IMR-90 (cell line): ENCODE data around the gene BLZF1. TPM values are rescaled to one million over a fixed set of nuclear protein-coding genes. Genes with fewer than 3 reads are reported as not detected.

Experiments
- ATAC-seq: fragments of 200-7000 bp; cut with Tn5 transposase; 2 replicates; pipeline ENCODE4 v1.9.1; 2020; ENCODE audit warnings: low read depth, mild to moderate bottlenecking, moderate library complexity
- BruUV-seq: library from RNA; stranded (reverse); fragments of 400-500 nt; replicated peaks from 2 replicates; lab custom pipeline; 2021; lab: Mats Ljungman, UMichigan
- CTCF ChIA-PET: fragments of 300-600 bp; formaldehyde crosslinking; extraction: SDS; loops from one replicate; lab custom pipeline; 2021; ENCODE audit warnings: antibody characterized with exemption; lab: Yijun Ruan, JAX
- POLR2A ChIA-PET: fragments of 300-600 bp; sonication (Branson Sonifier 250); formaldehyde crosslinking; loops from one replicate; lab custom pipeline; 2022; ENCODE audit warnings: antibody characterized with exemption; ENCODE audit not compliant: unreplicated experiment; lab: Charles Lee
- DNase-seq: peaks from one replicate; pipeline ENCODE4 v3.0.0; 2013
- H2AFZ ChIP-seq: replicated peaks from 2 replicates; pipeline ENCODE3; 2013; ENCODE audit warnings: low read length, mild to moderate bottlenecking; ENCODE audit not compliant: poor library complexity
- H2AK5ac ChIP-seq: 2 replicates; pipeline ENCODE4 v1.6.1; 2013; ENCODE audit warnings: low read depth, low read length, inconsistent platforms
- H2AK9ac ChIP-seq: replicated peaks from 2 replicates; pipeline ENCODE3; 2013; ENCODE audit warnings: mild to moderate bottlenecking, low read depth, low read length, moderate library complexity; ENCODE audit not compliant: poor library complexity
- H2BK120ac ChIP-seq: 2 replicates; pipeline ENCODE4 v1.6.1; 2013; ENCODE audit warnings: low read depth, low read length, inconsistent platforms
- H2BK15ac ChIP-seq: 3 replicates; pipeline ENCODE4 v1.6.1; 2013; ENCODE audit warnings: low read depth, low read length, inconsistent platforms
- H2BK20ac ChIP-seq: 2 replicates; pipeline ENCODE4 v1.6.1; 2013; ENCODE audit warnings: low read depth, mild to moderate bottlenecking, inconsistent platforms, low read length, moderate library complexity
- H2BK5ac ChIP-seq: 2 replicates; pipeline ENCODE4 v1.6.1; 2013; ENCODE audit warnings: mild to moderate bottlenecking, low read depth, low read length, inconsistent platforms; ENCODE audit not compliant: poor library complexity, severe bottlenecking
- H3K14ac ChIP-seq: replicated peaks from 2 replicates; pipeline ENCODE4 v1.6.1; 2013; ENCODE audit warnings: low read depth, low read length, inconsistent platforms
- H3K18ac ChIP-seq: 2 replicates; pipeline ENCODE4 v1.6.1; 2013; ENCODE audit warnings: low read depth, low read length, control low read depth
- H3K23ac ChIP-seq: 2 replicates; pipeline ENCODE4 v1.6.1; 2013; ENCODE audit warnings: low read depth, low read length, inconsistent platforms
- H3K27ac ChIP-seq: 2 replicates; pipeline ENCODE4 v1.5.1; 2013; ENCODE audit warnings: mild to moderate bottlenecking, control low read depth, low read length; ENCODE audit not compliant: insufficient read depth
- H3K27me3 ChIP-seq: 2 replicates; pipeline ENCODE4 v1.6.1; 2013; ENCODE audit warnings: low read length; ENCODE audit not compliant: control insufficient read depth, insufficient read depth
- H3K36me3 ChIP-seq: 2 replicates; pipeline ENCODE4 v1.6.1; 2013; ENCODE audit warnings: low read length, mixed read lengths; ENCODE audit not compliant: control insufficient read depth, insufficient read depth
- H3K4ac ChIP-seq: 2 replicates; pipeline ENCODE4 v1.6.1; 2013; ENCODE audit warnings: low read depth, low read length, inconsistent platforms
- H3K4me1 ChIP-seq: 2 replicates; pipeline ENCODE4 v1.6.1; 2013; ENCODE audit warnings: low read length, mixed read lengths; ENCODE audit not compliant: control insufficient read depth, insufficient read depth
- H3K4me2 ChIP-seq: 2 replicates; pipeline ENCODE4 v1.6.1; 2013; ENCODE audit warnings: low read depth, mild to moderate bottlenecking, control low read depth, low read length, moderate library complexity
- H3K4me3 ChIP-seq: 2 replicates; pipeline ENCODE4 v1.5.1; 2013; ENCODE audit warnings: low read depth, mild to moderate bottlenecking, control low read depth, low read length, moderate library complexity; ENCODE audit not compliant: insufficient read depth
- H3K56ac ChIP-seq: 2 replicates; pipeline ENCODE4 v1.6.1; 2013; ENCODE audit warnings: low read length, inconsistent platforms; ENCODE audit not compliant: insufficient read depth; ENCODE audit errors: extremely low read depth
- H3K79me1 ChIP-seq, 2 experiments: 2 replicates each; pipeline ENCODE4 v1.6.1; 2013; ENCODE audit warnings: low read length in 2 of 2, inconsistent platforms in 1 of 2, low read depth in 1 of 2
- H3K9ac ChIP-seq: 2 replicates; pipeline ENCODE4 v1.6.1; 2013; ENCODE audit warnings: low read depth, low read length, control low read depth
- H3K9me1 ChIP-seq: 2 replicates; pipeline ENCODE4 v1.6.1; 2013; ENCODE audit warnings: low read length, inconsistent platforms; ENCODE audit not compliant: insufficient read depth
- H3K9me3 ChIP-seq: 2 replicates; pipeline ENCODE4 v1.6.1; 2013; ENCODE audit warnings: low read length; ENCODE audit not compliant: control insufficient read depth, insufficient read depth
- H4K20me1 ChIP-seq: 2 replicates; pipeline ENCODE4 v1.6.1; 2013; ENCODE audit warnings: low read length, inconsistent platforms; ENCODE audit not compliant: insufficient read depth
- H4K5ac ChIP-seq: 2 replicates; pipeline ENCODE4 v1.6.1; 2013; ENCODE audit warnings: mild to moderate bottlenecking, low read depth, low read length, control low read depth
- H4K8ac ChIP-seq, 2 experiments: 2 replicates each; pipeline ENCODE4 v1.6.1; 2013; ENCODE audit warnings: low read depth in 2 of 2, low read length in 2 of 2, control low read depth in 1 of 2, inconsistent platforms in 1 of 2
- H4K91ac ChIP-seq: 2 replicates; pipeline ENCODE4 v1.6.1; 2013; ENCODE audit warnings: low read depth, low read length, inconsistent platforms; ENCODE audit not compliant: insufficient read depth
- BHLHE40 ChIP-seq: fragments of 150-350 bp; IDR thresholded peaks from 2 replicates; pipeline ENCODE4 v1.6.1; 2016; ENCODE audit warnings: mild to moderate bottlenecking, low read depth, low read length
- CEBPB ChIP-seq: IDR thresholded peaks from 2 replicates; pipeline ENCODE4 v1.6.1; 2012; ENCODE audit warnings: low read depth, low read length, improper control_type of control experiment
- CHD1 ChIP-seq: IDR thresholded peaks from 2 replicates; pipeline ENCODE4 v1.6.1; 2012; ENCODE audit warnings: low read depth, low read length, improper control_type of control experiment
- FOS ChIP-seq: fragments of 150-350 bp; IDR thresholded peaks from 2 replicates; pipeline ENCODE4 v1.6.1; 2016; ENCODE audit warnings: low read depth, low read length
- MAFK ChIP-seq: IDR thresholded peaks from 2 replicates; pipeline ENCODE4 v1.6.1; 2012; ENCODE audit warnings: low read depth, low read length, improper control_type of control experiment
- MAZ ChIP-seq: IDR thresholded peaks from 2 replicates; pipeline ENCODE4 v1.6.1; 2012; ENCODE audit warnings: low read depth, mild to moderate bottlenecking, low read length, improper control_type of control experiment, moderate library complexity, borderline replicate concordance
- MXI1 ChIP-seq: IDR thresholded peaks from 2 replicates; pipeline ENCODE4 v1.6.1; 2012; ENCODE audit warnings: low read depth, mild to moderate bottlenecking, low read length, moderate library complexity, borderline replicate concordance
- NFE2L2 ChIP-seq: fragments of 150-350 bp; IDR thresholded peaks from 2 replicates; pipeline ENCODE4 v1.6.1; 2016; ENCODE audit warnings: low read depth, mild to moderate bottlenecking, low read length
- POLR2A ChIP-seq: IDR thresholded peaks from 2 replicates; pipeline ENCODE4 v1.6.1; 2012; ENCODE audit warnings: mild to moderate bottlenecking, low read depth, low read length
- RAD21 ChIP-seq: IDR thresholded peaks from 2 replicates; pipeline ENCODE4 v1.6.1; 2012; ENCODE audit warnings: low read length, improper control_type of control experiment
- RCOR1 ChIP-seq: IDR thresholded peaks from 2 replicates; pipeline ENCODE4 v1.6.1; 2012; ENCODE audit warnings: mild to moderate bottlenecking, low read length, improper control_type of control experiment; ENCODE audit not compliant: insufficient replicate concordance
- RFX5 ChIP-seq: IDR thresholded peaks from 2 replicates; pipeline ENCODE4 v1.8.0; 2012; ENCODE audit warnings: low read depth, mild to moderate bottlenecking, low read length, moderate library complexity
- SMC3 ChIP-seq: fragments of 150-350 bp; IDR thresholded peaks from 2 replicates; pipeline ENCODE4 v1.6.1; 2016; ENCODE audit warnings: low read depth, mild to moderate bottlenecking, antibody characterized with exemption, low read length, moderate library complexity
- WGBS, 2 experiments: methylation state at CpG; one replicate each; pipeline versions ENCODE4 v1.1.5 to v1.1.7; 2013; ENCODE audit warnings: missing lambda C conversion rate in 2 of 2; ENCODE audit not compliant: insufficient read length in 1 of 2; ENCODE audit errors: extremely low coverage in 2 of 2; 5-methylcytosine and 5-hydroxymethylcytosine counted together
- dilution Hi-C: fragments of 300-500 bp; cut with HindIII; formaldehyde crosslinking; loops from one replicate; pipeline ENCODE4 v1.14.3; 2018; ENCODE audit warnings: low sequenced_read_pairs; ENCODE audit not compliant: unreplicated experiment
- in situ Hi-C: fragments of 300-500 bp; cut with MboI; formaldehyde crosslinking; loops from 3 replicates; pipeline ENCODE4 v1.14.3; 2019; ENCODE audit warnings: low sequenced_read_pairs, inconsistent platforms, mixed read lengths
- intact Hi-C: fragments of 100-400 bp; cut with micrococcal nuclease; formaldehyde crosslinking; loops from 2 replicates; pipeline ENCODE4 v1.10.0; 2022
- polyA plus RNA-seq, 3 experiments: library from polyadenylated mRNA; depleted of rRNA; stranded (reverse); fragments of >200 nt; gene quantifications; 2 replicates each; pipeline ENCODE4 v1.2.3, GENCODE V29; 2012; ENCODE audit warnings: low replicate concordance in 1 of 3
- total RNA-seq: library from RNA; depleted of rRNA; stranded (reverse); fragments of >200 nt; gene quantifications from 2 replicates; pipeline ENCODE4 v1.2.3, GENCODE V29; 2012
- TF ChIP-seq, protein P1 (sequence below): fragments of 150-350 bp; IDR thresholded peaks from 2 replicates; pipeline ENCODE4 v1.6.1; 2017; ENCODE audit warnings: mild to moderate bottlenecking, antibody characterized with exemption, low read length, low read depth
- TF ChIP-seq, protein P2 (sequence below): fragments of 150-350 bp; IDR thresholded peaks from 2 replicates; pipeline ENCODE4 v1.6.1; 2016; ENCODE audit warnings: low read depth, mild to moderate bottlenecking, low read length, moderate library complexity, borderline replicate concordance

The BLZF1 gene
- total and polyA plus RNA-seq, 2 of the 4 experiments (the other 2 are of a cell fraction): 14.2 to 24.2 TPM

DNA sequence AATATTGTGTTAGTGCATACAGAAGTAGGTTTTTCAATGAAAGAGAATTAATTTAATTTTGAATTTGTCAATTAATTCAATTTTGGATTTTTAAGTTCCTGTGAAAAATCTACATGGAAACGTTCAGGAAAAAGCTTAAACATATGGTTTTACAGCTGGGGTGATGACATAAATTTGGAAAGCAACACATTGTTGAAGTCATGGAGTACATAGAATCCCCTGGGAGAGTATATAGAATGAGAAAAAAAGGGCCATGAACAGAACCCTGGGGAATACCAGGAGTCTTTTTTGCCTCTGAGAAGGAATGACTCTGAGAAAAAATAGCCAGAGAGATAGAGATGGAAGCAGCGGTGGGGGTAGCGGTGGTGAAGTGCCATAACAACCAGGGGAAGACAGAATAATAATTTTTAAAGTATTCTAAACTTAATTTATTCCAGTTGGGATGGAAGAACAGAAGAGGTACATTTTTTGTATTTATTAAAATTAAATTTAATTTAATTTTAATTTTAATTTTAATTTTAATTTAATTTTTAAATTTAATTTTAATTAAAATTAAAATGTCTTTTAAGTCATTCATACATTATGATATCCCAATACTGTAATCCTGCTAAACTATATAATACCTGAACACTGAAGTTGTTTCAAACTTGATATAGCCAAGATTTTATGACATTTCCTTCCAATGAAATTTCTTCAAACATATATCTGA is 49.3 kb upstream of the BLZF1 start:
- Histone ChIP-seq H4K8ac (no peak overlapping the region), H3K4me2 (no peak overlapping the region), H4K20me1 (no peaks in the 10 kb centered on the region), H2BK5ac (no peak overlapping the region), H3K4me1 (no peaks in the 10 kb centered on the region), H3K79me1 (no peaks in the 10 kb centered on the region), H3K4ac (no peak overlapping the region), H3K9ac (no peak overlapping the region), H3K36me3 (no peaks in the 10 kb centered on the region), H2AK5ac (no peak overlapping the region), H2BK15ac (no peak overlapping the region), H3K23ac (no peak overlapping the region), H3K56ac (no peak overlapping the region), H4K5ac (no peak overlapping the region), H4K91ac (no peak overlapping the region), H3K18ac (no peak overlapping the region), H3K4me3 (no peak overlapping the region), H3K9me3 (no peaks in the 10 kb centered on the region), H2BK120ac (no peak overlapping the region), H3K9me1 (no peaks in the 10 kb centered on the region), H2AK9ac (no peak overlapping the region), H2AFZ (no peak overlapping the region), H3K14ac (no peak overlapping the region), H3K27me3 (no peaks in the 10 kb centered on the region), H3K27ac (no peak overlapping the region), H2BK20ac (no peak overlapping the region)
- no peak for TF ChIP-seq FOS
- no peak for TF ChIP-seq BHLHE40
- TF ChIP-seq POLR2A: no peak
- TF ChIP-seq, protein P1, sequence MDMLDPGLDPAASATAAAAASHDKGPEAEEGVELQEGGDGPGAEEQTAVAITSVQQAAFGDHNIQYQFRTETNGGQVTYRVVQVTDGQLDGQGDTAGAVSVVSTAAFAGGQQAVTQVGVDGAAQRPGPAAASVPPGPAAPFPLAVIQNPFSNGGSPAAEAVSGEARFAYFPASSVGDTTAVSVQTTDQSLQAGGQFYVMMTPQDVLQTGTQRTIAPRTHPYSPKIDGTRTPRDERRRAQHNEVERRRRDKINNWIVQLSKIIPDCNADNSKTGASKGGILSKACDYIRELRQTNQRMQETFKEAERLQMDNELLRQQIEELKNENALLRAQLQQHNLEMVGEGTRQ: no peak
- no peak for TF ChIP-seq RAD21
- TF ChIP-seq, protein P2, sequence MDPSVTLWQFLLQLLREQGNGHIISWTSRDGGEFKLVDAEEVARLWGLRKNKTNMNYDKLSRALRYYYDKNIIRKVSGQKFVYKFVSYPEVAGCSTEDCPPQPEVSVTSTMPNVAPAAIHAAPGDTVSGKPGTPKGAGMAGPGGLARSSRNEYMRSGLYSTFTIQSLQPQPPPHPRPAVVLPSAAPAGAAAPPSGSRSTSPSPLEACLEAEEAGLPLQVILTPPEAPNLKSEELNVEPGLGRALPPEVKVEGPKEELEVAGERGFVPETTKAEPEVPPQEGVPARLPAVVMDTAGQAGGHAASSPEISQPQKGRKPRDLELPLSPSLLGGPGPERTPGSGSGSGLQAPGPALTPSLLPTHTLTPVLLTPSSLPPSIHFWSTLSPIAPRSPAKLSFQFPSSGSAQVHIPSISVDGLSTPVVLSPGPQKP: no peak
- no peak for TF ChIP-seq CEBPB
- TF ChIP-seq MAZ: no peak
- no peak for TF ChIP-seq RFX5
- no peak for TF ChIP-seq CHD1
- no peak for TF ChIP-seq MAFK
- TF ChIP-seq SMC3: no peak
- TF ChIP-seq RCOR1: no peak
- no peak for TF ChIP-seq MXI1
- TF ChIP-seq NFE2L2: no peak
- intact Hi-C loops (no loop called here), dilution Hi-C loops (no loop called here), in situ Hi-C loops (no loop called here)
- ChIA-PET CTCF (no interaction called here), POLR2A (no interaction called here)
- 67% methylated on average over 1 of the region's 3 CpGs; no CpG with 5 or more reads in 1 of the 2 experiments for WGBS, 2 experiments
- DNase-seq (no peak), ATAC-seq (no peak)
- no TSS peak for BruUV-seq
